Measurements from ENCODE around the gene MPZL1. TPM values are rescaled to one million over a fixed set of nuclear protein-coding genes. Genes with fewer than 3 reads are reported as not detected.
"Not testable (repeated sequence)": the region's sequence is repeated elsewhere in the genome, so short reads cannot be mapped to it uniquely, and the experiment has no call there.

MPZL1 gene
- total and polyA plus RNA-seq, 4 donors, result 11.3 to 26.1 (median 16.8) TPM

DNA sequence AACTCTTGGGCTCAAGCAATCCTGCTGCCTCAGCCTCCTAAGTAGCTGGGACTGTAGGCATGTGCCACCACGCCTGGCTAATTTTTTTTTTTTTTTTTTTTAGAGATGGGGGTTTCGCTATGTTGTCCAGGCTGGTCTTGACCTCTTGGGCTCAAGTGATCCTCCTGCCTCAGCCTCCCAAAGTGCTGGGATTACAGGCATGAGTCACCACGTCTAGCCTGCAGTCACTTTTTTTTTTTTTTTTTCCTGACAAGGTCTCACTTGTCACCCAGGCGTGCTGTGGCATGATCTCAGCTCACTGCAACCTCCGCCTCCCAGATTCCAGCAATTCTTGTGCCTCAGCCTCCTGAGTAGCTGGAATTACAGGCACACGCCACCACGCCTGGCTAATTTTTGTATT is 19.3 kb downstream of the MPZL1 start:
- not testable (repeated sequence) for H3K27me3 ChIP-seq (ENCODE audit: control insufficient read depth in 4 of 4, insufficient read depth in 4 of 4, low read length in 3 of 4); H3K9ac ChIP-seq (ENCODE audit: low read depth in 1 of 2, low read length in 2 of 2); H3K36me3 ChIP-seq (ENCODE audit: control insufficient read depth in 4 of 4, insufficient read depth in 3 of 4, low read depth in 1 of 4, low read length in 3 of 4); H3K4me1 ChIP-seq (ENCODE audit: control insufficient read depth in 4 of 4, insufficient read depth in 4 of 4, low read length in 3 of 4); H3K9me3 ChIP-seq (ENCODE audit: control insufficient read depth in 4 of 4, low read length in 3 of 4); H3K27ac ChIP-seq (ENCODE audit: low read depth in 1 of 2, low read length in 2 of 2); DNase-seq (ENCODE audit: low spot score); H3K4me3 ChIP-seq (ENCODE audit: low read depth in 1 of 3, low read length in 3 of 3)
- WGBS, result 97% methylated on average over 7 of the region's 7 CpGs

DNA sequence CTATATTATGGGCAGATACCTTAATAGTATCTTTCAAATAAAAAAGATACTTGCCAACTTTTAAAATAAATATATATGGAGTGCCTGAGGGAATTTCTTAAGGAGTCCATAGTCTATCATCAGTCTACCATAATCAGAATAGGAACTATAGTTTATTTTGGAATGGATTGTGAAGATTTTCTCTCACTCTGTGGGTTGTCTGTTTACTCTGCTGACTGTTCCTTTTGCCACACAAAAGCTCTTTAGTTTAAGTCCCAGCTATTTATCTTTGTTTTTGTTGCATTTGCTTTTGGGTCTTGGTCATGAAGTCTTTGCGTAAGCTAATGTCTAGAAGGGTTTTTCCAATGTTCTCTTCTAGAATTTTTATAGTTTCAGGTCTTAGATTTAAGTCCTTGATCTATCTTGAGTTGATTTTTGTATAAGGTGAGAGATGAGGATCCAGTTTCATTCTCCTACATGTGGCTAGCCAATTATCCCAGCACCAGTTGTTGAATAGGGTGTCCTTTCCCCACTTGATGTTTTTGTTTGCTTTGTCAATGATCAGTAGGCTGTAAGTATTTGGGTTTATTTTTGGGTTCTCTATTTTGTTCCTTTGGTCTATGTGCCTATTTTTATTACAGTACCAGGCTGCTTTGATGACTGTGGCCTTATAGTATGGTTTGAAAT is 20.7 kb downstream of the MPZL1 start:
- H3K4me1 ChIP-seq (ENCODE audit: control insufficient read depth in 4 of 4, insufficient read depth in 4 of 4, low read length in 3 of 4); H3K27ac ChIP-seq (ENCODE audit: low read depth in 1 of 2, low read length in 2 of 2); H3K27me3 ChIP-seq (ENCODE audit: control insufficient read depth in 4 of 4, insufficient read depth in 4 of 4, low read length in 3 of 4); H3K4me3 ChIP-seq (ENCODE audit: low read depth in 1 of 3, low read length in 3 of 3); DNase-seq (ENCODE audit: low spot score); H3K9me3 ChIP-seq (ENCODE audit: control insufficient read depth in 4 of 4, low read length in 3 of 4); H3K9ac ChIP-seq (ENCODE audit: low read depth in 1 of 2, low read length in 2 of 2); H3K36me3 ChIP-seq (ENCODE audit: control insufficient read depth in 4 of 4, insufficient read depth in 3 of 4, low read depth in 1 of 4, low read length in 3 of 4): not testable (repeated sequence)
- 94% methylated on average over 1 of the region's 1 CpG for WGBS

DNA sequence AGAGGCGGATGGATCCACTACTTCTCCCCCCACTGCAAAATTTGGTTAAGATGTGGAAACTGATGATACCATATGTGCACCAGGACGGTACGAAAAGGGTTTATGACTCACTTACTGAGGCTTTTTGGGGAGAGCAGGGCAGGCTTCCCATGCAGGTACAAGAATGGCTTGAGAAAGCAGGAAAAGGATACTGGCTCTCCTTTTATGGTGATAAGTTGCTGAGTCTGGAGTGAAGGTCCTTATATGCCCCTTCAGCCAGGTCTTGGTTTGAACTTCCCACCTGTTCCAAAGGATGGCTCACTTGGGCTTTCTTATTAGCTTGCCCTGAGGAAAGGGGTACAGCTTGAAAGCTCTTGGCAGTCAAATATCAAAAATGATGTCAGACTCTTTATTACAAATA is 23.1 kb downstream of the MPZL1 start:
- TF ChIP-seq GABPA (IDR thresholded peaks at IDR 0.05 in 1 of 2, conservative IDR thresholded peaks at IDR 0.05 in 1 of 2), result no peak
- TF ChIP-seq YY1 (IDR thresholded peaks at IDR 0.05), result no peak
- TF ChIP-seq, protein P1, sequence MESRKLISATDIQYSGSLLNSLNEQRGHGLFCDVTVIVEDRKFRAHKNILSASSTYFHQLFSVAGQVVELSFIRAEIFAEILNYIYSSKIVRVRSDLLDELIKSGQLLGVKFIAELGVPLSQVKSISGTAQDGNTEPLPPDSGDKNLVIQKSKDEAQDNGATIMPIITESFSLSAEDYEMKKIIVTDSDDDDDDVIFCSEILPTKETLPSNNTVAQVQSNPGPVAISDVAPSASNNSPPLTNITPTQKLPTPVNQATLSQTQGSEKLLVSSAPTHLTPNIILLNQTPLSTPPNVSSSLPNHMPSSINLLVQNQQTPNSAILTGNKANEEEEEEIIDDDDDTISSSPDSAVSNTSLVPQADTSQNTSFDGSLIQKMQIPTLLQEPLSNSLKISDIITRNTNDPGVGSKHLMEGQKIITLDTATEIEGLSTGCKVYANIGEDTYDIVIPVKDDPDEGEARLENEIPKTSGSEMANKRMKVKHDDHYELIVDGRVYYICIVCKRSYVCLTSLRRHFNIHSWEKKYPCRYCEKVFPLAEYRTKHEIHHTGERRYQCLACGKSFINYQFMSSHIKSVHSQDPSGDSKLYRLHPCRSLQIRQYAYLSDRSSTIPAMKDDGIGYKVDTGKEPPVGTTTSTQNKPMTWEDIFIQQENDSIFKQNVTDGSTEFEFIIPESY (IDR thresholded peaks at IDR 0.05), result no peak
- TF ChIP-seq, protein P2, sequence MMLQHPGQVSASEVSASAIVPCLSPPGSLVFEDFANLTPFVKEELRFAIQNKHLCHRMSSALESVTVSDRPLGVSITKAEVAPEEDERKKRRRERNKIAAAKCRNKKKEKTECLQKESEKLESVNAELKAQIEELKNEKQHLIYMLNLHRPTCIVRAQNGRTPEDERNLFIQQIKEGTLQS (IDR thresholded peaks at IDR 0.05), result no peak
- TF ChIP-seq HNF4A (conservative IDR thresholded peaks at IDR 0.05), result no peak
- TF ChIP-seq NR2F2 (IDR thresholded peaks at IDR 0.05), result no peak
- no peak for TF ChIP-seq SP1 (IDR thresholded peaks at IDR 0.05)
- TF ChIP-seq FOXA1 (IDR thresholded peaks at IDR 0.05), result no peak
- TF ChIP-seq, protein P3, sequence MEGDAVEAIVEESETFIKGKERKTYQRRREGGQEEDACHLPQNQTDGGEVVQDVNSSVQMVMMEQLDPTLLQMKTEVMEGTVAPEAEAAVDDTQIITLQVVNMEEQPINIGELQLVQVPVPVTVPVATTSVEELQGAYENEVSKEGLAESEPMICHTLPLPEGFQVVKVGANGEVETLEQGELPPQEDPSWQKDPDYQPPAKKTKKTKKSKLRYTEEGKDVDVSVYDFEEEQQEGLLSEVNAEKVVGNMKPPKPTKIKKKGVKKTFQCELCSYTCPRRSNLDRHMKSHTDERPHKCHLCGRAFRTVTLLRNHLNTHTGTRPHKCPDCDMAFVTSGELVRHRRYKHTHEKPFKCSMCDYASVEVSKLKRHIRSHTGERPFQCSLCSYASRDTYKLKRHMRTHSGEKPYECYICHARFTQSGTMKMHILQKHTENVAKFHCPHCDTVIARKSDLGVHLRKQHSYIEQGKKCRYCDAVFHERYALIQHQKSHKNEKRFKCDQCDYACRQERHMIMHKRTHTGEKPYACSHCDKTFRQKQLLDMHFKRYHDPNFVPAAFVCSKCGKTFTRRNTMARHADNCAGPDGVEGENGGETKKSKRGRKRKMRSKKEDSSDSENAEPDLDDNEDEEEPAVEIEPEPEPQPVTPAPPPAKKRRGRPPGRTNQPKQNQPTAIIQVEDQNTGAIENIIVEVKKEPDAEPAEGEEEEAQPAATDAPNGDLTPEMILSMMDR (IDR thresholded peaks at IDR 0.05; ENCODE audit: low read depth, low read length, missing input control), result no peak
- no peak for TF ChIP-seq FOXA2 (IDR thresholded peaks at IDR 0.05)
- TF ChIP-seq, protein P4, sequence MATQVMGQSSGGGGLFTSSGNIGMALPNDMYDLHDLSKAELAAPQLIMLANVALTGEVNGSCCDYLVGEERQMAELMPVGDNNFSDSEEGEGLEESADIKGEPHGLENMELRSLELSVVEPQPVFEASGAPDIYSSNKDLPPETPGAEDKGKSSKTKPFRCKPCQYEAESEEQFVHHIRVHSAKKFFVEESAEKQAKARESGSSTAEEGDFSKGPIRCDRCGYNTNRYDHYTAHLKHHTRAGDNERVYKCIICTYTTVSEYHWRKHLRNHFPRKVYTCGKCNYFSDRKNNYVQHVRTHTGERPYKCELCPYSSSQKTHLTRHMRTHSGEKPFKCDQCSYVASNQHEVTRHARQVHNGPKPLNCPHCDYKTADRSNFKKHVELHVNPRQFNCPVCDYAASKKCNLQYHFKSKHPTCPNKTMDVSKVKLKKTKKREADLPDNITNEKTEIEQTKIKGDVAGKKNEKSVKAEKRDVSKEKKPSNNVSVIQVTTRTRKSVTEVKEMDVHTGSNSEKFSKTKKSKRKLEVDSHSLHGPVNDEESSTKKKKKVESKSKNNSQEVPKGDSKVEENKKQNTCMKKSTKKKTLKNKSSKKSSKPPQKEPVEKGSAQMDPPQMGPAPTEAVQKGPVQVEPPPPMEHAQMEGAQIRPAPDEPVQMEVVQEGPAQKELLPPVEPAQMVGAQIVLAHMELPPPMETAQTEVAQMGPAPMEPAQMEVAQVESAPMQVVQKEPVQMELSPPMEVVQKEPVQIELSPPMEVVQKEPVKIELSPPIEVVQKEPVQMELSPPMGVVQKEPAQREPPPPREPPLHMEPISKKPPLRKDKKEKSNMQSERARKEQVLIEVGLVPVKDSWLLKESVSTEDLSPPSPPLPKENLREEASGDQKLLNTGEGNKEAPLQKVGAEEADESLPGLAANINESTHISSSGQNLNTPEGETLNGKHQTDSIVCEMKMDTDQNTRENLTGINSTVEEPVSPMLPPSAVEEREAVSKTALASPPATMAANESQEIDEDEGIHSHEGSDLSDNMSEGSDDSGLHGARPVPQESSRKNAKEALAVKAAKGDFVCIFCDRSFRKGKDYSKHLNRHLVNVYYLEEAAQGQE (IDR thresholded peaks at IDR 0.05), result no peak
- no peak for TF ChIP-seq EGR1 (IDR thresholded peaks at IDR 0.05; ENCODE audit: low read depth in 2 of 2)
- DNase-seq (ENCODE audit: low spot score), result no peak
- Histone ChIP-seq H3K9ac (ENCODE audit: low read depth in 1 of 2, low read length in 2 of 2) (no peak overlapping the region), H3K4me3 (ENCODE audit: low read depth in 1 of 3, low read length in 3 of 3) (no peak overlapping the region), H3K27ac (ENCODE audit: low read depth in 1 of 2, low read length in 2 of 2) (no peak overlapping the region), H3K4me1 (ENCODE audit: control insufficient read depth in 4 of 4, insufficient read depth in 4 of 4, low read length in 3 of 4) (no peaks in the 10 kb centered on the region), H3K36me3 (ENCODE audit: control insufficient read depth in 4 of 4, insufficient read depth in 3 of 4, low read depth in 1 of 4, low read length in 3 of 4) (no peaks in the 10 kb centered on the region), H3K27me3 (ENCODE audit: control insufficient read depth in 4 of 4, insufficient read depth in 4 of 4, low read length in 3 of 4) (no peaks in the 10 kb centered on the region), H3K9me3 (ENCODE audit: control insufficient read depth in 4 of 4, low read length in 3 of 4) (no peaks in the 10 kb centered on the region)
- 93% methylated on average over 3 of the region's 3 CpGs for WGBS

All from liver (tissue), 9 donors.